ENCODE measurements around the gene CFAP157. TPM values are rescaled to one million over a fixed set of nuclear protein-coding genes. Genes with fewer than 3 reads are reported as not detected.

Gene CFAP157
- total and polyA plus RNA-seq, 12 donors, result 0.11 to 0.94 (median 0.29) TPM; not detected in 5

DNA sequence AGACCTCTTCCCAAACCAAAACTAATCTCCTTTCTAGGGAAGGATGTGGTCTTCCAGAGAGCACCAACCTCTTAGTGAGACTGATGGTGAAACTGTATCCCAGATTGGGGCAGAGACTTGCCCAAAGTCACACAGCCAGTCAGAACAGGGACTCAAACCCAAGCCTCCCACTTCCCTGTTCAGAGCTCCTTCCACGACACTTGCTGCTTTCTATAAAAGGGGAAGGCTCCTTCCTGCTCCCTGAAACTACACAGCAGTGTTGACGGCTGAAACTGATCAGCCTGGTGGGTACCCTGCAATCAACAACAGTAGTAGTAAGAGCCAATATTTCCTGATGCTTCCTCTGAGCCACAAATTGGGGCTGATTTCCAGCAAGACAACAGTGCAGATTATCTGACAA lies 26.8 kb downstream of the CFAP157 start:
- TF ChIP-seq POLR2A (IDR thresholded peaks at IDR 0.05) (no peak), CTCF (IDR thresholded peaks at IDR 0.05) (no peak)
- intact Hi-C loops (cut with DNase I), result loop anchor here (2.0 to 10.0 kb wide), 4 partner anchors 141 to 229 kb away; no protein-coding TSS in a partner anchor
- no peak overlapping the region for H3K27ac ChIP-seq
- no peak overlapping the region for H3K4me3 ChIP-seq
- no peaks in the 10 kb centered on the region for H3K27me3 ChIP-seq
- H3K4me1 ChIP-seq (replicated peaks in 1 of 2), result peaks cover 6 to 13% of the 10 kb centered on the region in 2 donors
- WGBS, 4 donors, result 64 to 91% (median 79%) methylated on average over 2 of the region's 2 CpGs
- H3K9me3 ChIP-seq (replicated peaks in 1 of 3), result no peaks in the 10 kb centered on the region
- peaks cover 0 to 20% of the 10 kb centered on the region in 2 donors for H3K36me3 ChIP-seq (replicated peaks in 1 of 2)
- DNase-seq, result no peak

DNA sequence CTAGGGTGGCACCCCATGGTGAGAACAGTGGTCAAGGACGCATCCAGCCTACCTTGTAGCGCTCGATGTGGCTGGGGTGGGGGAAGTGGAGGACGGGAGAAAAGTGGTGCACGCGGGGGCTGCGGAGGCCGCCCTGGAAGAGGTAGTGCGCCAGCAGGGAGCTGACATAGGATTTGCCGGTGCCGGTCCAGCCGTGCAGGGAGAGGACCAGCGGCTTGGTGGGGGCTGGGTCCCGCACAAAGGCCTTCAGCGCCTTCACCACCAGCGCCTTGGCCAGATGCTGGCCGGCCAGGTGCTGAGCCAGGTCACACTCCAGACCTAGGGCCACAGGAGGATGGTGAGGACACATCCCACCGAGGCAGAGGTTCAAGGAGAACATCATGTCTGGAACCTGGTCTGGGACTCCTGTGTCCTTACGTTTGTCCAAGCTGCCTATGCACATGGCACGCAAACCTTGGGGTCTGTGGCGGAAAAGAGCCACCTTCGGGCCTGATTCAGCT lies 27.5 kb downstream of the CFAP157 start:
- DNase-seq, result peak in 1 of 7 donors; percentile 48
- no peaks in the 10 kb centered on the region for H3K9me3 ChIP-seq (replicated peaks in 1 of 3)
- H3K4me3 ChIP-seq, result peak overlapping the region in 2 of 4 donors; percentile 76 to 82
- intact Hi-C loops (cut with DNase I), result loop anchor here (2.0 to 10.0 kb wide), 4 partner anchors 142 to 229 kb away; no protein-coding TSS in a partner anchor
- H3K4me1 ChIP-seq (replicated peaks in 1 of 2), result peaks cover 6 to 13% of the 10 kb centered on the region in 2 donors
- H3K27me3 ChIP-seq, result no peaks in the 10 kb centered on the region
- H3K36me3 ChIP-seq (replicated peaks in 1 of 2), result peaks cover 0 to 20% of the 10 kb centered on the region in 2 donors
- 33 to 54% (median 44%) methylated on average over 11 to 22 of the region's 22 CpGs for WGBS, 4 donors
- TF ChIP-seq CTCF (IDR thresholded peaks at IDR 0.05) (no peak), POLR2A (IDR thresholded peaks at IDR 0.05) (no peak)
- peak overlapping the region in 3 of 5 donors; percentile 89 to 95 (median 93) for H3K27ac ChIP-seq

DNA sequence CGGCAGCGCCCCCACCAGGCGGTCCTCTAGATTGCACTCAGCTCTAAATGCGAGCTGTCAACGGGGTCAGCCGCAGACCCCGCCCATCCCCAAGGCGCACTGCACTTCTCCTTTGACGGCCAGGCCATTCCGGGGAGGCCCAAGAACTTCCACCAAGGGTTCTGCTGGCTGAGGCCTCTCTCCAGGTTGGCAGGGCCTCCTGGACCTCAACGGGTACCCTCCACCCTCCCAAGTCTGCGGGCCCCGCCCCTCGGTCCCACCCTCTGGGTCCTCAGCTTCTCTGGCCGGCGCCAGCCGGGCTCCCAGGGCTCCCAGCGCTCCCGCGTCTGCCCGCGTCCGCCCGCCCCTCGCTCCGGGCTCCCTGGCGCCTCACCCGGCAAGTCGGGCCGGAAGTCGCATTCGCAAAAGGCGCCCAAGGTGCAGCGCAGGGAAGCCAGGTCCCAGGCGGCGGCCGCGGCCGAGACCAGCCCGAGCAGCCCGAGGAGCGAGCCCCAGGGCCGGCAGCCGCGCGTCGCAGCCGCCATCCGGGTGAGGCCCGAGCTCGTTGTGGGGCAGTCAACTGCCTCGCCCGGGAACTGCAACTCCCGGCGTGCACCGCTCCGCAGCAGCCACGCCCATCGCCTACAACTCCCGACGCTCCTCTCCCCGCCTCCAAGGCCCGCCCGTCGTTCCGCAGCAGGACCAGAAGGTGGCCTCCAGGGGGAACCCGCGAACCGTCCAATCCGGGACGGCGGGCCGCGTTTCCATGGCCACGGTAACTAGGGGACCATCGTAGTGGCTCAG lies 28.1 kb downstream of the CFAP157 start, which contains the start of gene TOR2A:
TOR2A (minus strand) TSS at position 548 of the 783 bp plus-strand sequence; CDS start at position 524, 24 bp downstream.
- peak within 1 kb of the TSS; percentile 71 to 95 (median 89) for H3K27ac ChIP-seq
- peak within 1 kb of the TSS; percentile 18 to 82 (median 54) for H3K4me3 ChIP-seq
- intact Hi-C loops (cut with DNase I), result loop anchor here (2.0 to 10.0 kb wide), 5 partner anchors 143 to 230 kb away; no protein-coding TSS in a partner anchor
- peaks cover 0 to 20% of the 10 kb centered on the region in 2 donors for H3K36me3 ChIP-seq (replicated peaks in 1 of 2)
- WGBS, 4 donors, result 0 to 1% (median 0%) methylated on average over 11 to 76 of the region's 76 CpGs
- H3K27me3 ChIP-seq, result no peaks in the 10 kb centered on the region
- TF ChIP-seq CTCF (IDR thresholded peaks at IDR 0.05) (peak; percentile 92 to 99 (median 98)), POLR2A (IDR thresholded peaks at IDR 0.05) (peak; percentile 88 to 94)
- H3K4me1 ChIP-seq (replicated peaks in 1 of 2), result peaks cover 6 to 13% of the 10 kb centered on the region in 2 donors
- peak; percentile 97 to 99 (median 98) for DNase-seq
- H3K9me3 ChIP-seq (replicated peaks in 1 of 3), result no peaks in the 10 kb centered on the region

- Histone ChIP-seq H3K36me3 (replicated peaks in 1 of 2) (peaks cover 0 to 20% of the 10 kb centered on the region in 2 donors), H3K4me1 (replicated peaks in 1 of 2) (peaks cover 6 to 18% of the 10 kb centered on the region in 2 donors), H3K27ac (no peak overlapping the region), H3K27me3 (no peaks in the 10 kb centered on the region), H3K9me3 (replicated peaks in 1 of 3) (no peaks in the 10 kb centered on the region), H3K4me3 (no peak overlapping the region)
- TF ChIP-seq CTCF (IDR thresholded peaks at IDR 0.05) (no peak), POLR2A (IDR thresholded peaks at IDR 0.05) (no peak)
- WGBS, 4 donors, result 23 to 32% (median 27%) methylated on average over 13 to 15 of the region's 15 CpGs
- DNase-seq, result no peak
- intact Hi-C loops (cut with DNase I), result loop anchor here (2.0 to 10.0 kb wide), 3 partner anchors 145 to 231 kb away; no protein-coding TSS in a partner anchor
These were observed 28.9 kb downstream of the CFAP157 start for GRCh38 chr9:127735530-127736185.
